Neural cell (in vitro differentiated cells): ENCODE data around the gene RNASEL.

ENCODE experiments used
- EP300 ChIP-seq: fragments of 450-650 bp; conservative IDR thresholded peaks from 2 replicates; pipeline ENCODE4 v1.6.1; 2014; ENCODE audit warnings: antibody characterized with exemption, mild to moderate bottlenecking, moderate library complexity; ENCODE audit not compliant: poor library complexity, severe bottlenecking
- EZH2 ChIP-seq: fragments of 200-600, 300-800 bp; shearing (Covaris generic), sonication (generic); IDR thresholded peaks from 2 replicates; pipeline ENCODE4 v1.6.1; 2014; ENCODE audit warnings: antibody characterized with exemption, low read length, borderline replicate concordance, mild to moderate bottlenecking; ENCODE audit not compliant: insufficient read depth, poor library complexity, severe bottlenecking
- POLR2AphosphoS5 ChIP-seq: IDR thresholded peaks from 2 replicates; pipeline ENCODE4 v1.6.1; 2012
- RAD21 ChIP-seq: fragments of 450-650 bp; conservative IDR thresholded peaks from 2 replicates; pipeline ENCODE4 v1.6.1; 2014; ENCODE audit warnings: antibody characterized with exemption, mild to moderate bottlenecking, moderate library complexity
- TAF1 ChIP-seq: IDR thresholded peaks from 2 replicates; pipeline ENCODE4 v1.6.1; 2012; ENCODE audit warnings: low read depth
- TF ChIP-seq, protein P1 (sequence below): fragments of 450-650 bp; IDR thresholded peaks from 2 replicates; pipeline ENCODE4 v1.5.1; 2014; ENCODE audit warnings: antibody characterized with exemption, mild to moderate bottlenecking, moderate library complexity; ENCODE audit not compliant: poor library complexity, severe bottlenecking
- TF ChIP-seq, protein P2 (sequence below): IDR thresholded peaks from 2 replicates; pipeline ENCODE4 v1.6.1; 2012; ENCODE audit warnings: borderline replicate concordance

DNA sequence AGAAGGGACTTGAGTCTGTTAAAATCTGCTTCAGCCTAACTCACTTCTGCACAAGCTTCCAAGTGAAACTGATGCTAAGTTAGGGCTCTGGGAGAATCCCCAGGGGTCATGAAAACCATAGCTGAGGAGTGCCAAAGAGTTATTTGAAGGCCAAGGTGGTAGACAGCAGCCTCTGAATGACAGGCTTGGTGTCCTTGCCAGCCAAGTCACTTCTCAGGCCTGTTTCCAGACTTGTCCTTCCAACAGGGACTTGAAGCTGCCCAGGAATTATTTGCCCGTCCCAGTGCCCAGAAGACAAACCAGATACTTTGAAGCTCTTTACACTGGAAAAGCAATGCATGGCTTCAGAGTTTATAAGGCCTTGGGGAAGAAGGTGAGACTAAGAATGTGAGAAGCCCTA, 33.6 kb downstream of the RNASEL start:
- TF ChIP-seq, protein P1, sequence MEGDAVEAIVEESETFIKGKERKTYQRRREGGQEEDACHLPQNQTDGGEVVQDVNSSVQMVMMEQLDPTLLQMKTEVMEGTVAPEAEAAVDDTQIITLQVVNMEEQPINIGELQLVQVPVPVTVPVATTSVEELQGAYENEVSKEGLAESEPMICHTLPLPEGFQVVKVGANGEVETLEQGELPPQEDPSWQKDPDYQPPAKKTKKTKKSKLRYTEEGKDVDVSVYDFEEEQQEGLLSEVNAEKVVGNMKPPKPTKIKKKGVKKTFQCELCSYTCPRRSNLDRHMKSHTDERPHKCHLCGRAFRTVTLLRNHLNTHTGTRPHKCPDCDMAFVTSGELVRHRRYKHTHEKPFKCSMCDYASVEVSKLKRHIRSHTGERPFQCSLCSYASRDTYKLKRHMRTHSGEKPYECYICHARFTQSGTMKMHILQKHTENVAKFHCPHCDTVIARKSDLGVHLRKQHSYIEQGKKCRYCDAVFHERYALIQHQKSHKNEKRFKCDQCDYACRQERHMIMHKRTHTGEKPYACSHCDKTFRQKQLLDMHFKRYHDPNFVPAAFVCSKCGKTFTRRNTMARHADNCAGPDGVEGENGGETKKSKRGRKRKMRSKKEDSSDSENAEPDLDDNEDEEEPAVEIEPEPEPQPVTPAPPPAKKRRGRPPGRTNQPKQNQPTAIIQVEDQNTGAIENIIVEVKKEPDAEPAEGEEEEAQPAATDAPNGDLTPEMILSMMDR = no peak
- TF ChIP-seq TAF1 (no peak), EZH2 (no peak), EP300 (no peak), POLR2AphosphoS5 (no peak), RAD21 (no peak)
- TF ChIP-seq, protein P2, sequence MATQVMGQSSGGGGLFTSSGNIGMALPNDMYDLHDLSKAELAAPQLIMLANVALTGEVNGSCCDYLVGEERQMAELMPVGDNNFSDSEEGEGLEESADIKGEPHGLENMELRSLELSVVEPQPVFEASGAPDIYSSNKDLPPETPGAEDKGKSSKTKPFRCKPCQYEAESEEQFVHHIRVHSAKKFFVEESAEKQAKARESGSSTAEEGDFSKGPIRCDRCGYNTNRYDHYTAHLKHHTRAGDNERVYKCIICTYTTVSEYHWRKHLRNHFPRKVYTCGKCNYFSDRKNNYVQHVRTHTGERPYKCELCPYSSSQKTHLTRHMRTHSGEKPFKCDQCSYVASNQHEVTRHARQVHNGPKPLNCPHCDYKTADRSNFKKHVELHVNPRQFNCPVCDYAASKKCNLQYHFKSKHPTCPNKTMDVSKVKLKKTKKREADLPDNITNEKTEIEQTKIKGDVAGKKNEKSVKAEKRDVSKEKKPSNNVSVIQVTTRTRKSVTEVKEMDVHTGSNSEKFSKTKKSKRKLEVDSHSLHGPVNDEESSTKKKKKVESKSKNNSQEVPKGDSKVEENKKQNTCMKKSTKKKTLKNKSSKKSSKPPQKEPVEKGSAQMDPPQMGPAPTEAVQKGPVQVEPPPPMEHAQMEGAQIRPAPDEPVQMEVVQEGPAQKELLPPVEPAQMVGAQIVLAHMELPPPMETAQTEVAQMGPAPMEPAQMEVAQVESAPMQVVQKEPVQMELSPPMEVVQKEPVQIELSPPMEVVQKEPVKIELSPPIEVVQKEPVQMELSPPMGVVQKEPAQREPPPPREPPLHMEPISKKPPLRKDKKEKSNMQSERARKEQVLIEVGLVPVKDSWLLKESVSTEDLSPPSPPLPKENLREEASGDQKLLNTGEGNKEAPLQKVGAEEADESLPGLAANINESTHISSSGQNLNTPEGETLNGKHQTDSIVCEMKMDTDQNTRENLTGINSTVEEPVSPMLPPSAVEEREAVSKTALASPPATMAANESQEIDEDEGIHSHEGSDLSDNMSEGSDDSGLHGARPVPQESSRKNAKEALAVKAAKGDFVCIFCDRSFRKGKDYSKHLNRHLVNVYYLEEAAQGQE = no peak
